Ectodermal cell (in vitro differentiated cells): Measurements from ENCODE around the gene CATSPERD.

Source experiments
- H3K27ac ChIP-seq: 2 replicates; pipeline ENCODE4 v1.7.0; 2013; ENCODE audit warnings: mild to moderate bottlenecking, low read depth, low read length; ENCODE audit not compliant: insufficient read depth, poor library complexity, severe bottlenecking
- H3K27me3 ChIP-seq: 2 replicates; pipeline ENCODE4 v1.7.0; 2013; ENCODE audit warnings: mild to moderate bottlenecking, low read length; ENCODE audit not compliant: insufficient read depth, control insufficient read depth, poor library complexity, severe bottlenecking
- H3K36me3 ChIP-seq: one replicate; pipeline ENCODE4 v1.7.0; 2013; ENCODE audit warnings: low read length; ENCODE audit not compliant: control insufficient read depth, insufficient read depth
- H3K4me1 ChIP-seq: one replicate; pipeline ENCODE4 v1.7.0; 2013; ENCODE audit warnings: low read length; ENCODE audit not compliant: control insufficient read depth, insufficient read depth
- H3K4me3 ChIP-seq: 2 replicates; pipeline ENCODE4 v1.7.0; 2013; ENCODE audit warnings: low read depth, low read length, control low read depth; ENCODE audit not compliant: insufficient read depth
- H3K9me3 ChIP-seq: 2 replicates; pipeline ENCODE4 v1.7.0; 2013; ENCODE audit warnings: mild to moderate bottlenecking, low read length, moderate library complexity; ENCODE audit not compliant: control insufficient read depth
- WGBS, 2 experiments: methylation state at CpG; one replicate each; pipeline ENCODE4 v1.1.7; 2013; ENCODE audit warnings: missing lambda C conversion rate in 2 of 2; 5-methylcytosine and 5-hydroxymethylcytosine counted together

Gene CATSPERD

DNA sequence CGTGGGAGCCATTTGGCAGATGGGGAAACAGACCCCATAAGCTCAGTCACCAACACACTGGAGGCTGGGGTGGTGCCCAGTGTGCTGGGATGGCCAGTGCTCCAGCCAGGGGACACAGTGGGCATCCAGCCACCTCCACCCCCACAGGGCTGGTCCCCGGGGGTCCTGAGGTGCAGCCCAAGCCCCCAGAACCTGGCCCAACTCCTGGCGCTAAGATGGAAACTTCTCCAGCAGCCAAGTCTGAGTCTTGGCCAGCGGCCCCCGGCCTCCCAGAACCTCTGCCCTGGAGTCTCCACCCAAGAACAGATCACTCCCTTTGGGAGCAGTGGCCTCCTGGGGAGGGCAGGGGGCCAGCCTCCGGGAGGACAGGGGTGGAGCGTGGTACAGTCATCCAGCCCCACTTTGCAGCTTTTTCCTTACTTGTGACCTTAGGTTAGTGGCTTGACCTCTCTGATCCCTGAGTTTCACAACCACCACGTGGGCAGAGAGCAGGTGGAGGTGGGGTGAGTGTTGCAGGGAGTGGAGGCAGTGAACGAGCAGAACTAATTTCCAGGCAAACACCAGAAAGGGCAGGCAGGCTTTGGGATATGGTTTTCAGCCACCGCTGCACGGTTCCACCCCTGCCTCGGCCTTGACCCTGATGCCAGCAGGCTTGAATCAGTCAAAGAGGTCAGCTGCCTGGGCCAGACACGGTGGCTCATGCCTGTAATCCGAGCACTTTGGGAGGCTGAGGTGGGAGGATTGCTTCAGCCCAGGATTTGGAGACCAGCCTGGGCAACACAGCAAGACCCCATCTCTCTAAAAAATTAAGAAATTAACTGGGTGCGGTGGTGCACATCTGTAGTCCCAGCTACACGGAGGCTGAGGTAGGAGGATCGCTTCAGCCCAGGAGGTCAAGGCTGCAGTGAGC lies 80.2 kb downstream of the CATSPERD start:
- no peak overlapping the region for H3K27ac ChIP-seq
- H3K27me3 ChIP-seq = peaks cover 20% of the 10 kb centered on the region
- H3K4me1 ChIP-seq = no peaks in the 10 kb centered on the region
- H3K4me3 ChIP-seq = no peak overlapping the region
- H3K9me3 ChIP-seq = no peaks in the 10 kb centered on the region
- no peaks in the 10 kb centered on the region for H3K36me3 ChIP-seq
- 87 to 89% methylated on average over 17 of the region's 17 CpGs for WGBS, 2 experiments

DNA sequence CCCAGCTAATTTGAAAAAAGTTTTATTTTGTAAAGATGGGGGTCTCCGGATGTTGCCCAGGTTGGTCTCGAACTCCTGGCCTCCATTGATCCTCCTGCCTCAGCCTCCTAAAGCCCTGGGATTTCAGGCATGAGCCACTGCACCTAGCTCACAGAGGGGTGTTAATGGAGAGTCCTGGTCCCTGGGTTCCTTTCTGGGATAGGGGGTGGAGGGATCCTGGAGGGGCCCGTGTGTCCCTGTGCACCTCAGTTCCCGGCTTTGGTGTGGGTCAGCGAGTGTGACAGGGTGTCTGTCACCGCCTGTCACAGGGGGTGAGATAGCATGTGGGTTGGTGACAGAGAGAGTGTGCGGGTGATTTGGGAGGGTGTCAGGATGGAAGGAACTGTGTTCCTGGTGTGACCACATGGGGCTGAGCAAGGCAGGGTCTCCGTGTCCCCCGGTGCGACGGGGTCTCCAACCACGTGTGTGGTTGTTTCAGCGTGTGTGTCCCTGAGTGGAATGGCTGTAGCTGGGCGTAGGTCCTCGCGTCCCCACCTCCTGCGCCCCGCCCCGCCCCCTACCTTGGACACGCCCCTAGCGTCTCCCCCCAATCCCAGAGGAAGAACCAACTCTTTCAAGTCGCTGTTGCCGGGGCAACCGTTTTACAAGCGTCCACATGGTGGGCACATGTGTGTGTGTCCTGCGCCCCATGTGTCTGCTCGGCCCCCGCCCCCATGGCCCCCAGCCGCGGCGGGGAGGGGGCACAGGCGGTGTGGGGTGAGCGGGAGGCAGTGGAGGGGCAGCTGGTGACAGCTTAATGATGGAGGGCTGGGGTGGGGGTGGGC lies 81.6 kb downstream of the CATSPERD start:
- no peak overlapping the region for H3K27ac ChIP-seq
- no peak overlapping the region for H3K4me3 ChIP-seq
- 28 to 31% methylated on average over 33 of the region's 33 CpGs for WGBS, 2 experiments
- H3K27me3 ChIP-seq = peaks cover 25% of the 10 kb centered on the region
- H3K4me1 ChIP-seq = peaks cover 8% of the 10 kb centered on the region
- H3K9me3 ChIP-seq = no peaks in the 10 kb centered on the region
- H3K36me3 ChIP-seq = no peaks in the 10 kb centered on the region

DNA sequence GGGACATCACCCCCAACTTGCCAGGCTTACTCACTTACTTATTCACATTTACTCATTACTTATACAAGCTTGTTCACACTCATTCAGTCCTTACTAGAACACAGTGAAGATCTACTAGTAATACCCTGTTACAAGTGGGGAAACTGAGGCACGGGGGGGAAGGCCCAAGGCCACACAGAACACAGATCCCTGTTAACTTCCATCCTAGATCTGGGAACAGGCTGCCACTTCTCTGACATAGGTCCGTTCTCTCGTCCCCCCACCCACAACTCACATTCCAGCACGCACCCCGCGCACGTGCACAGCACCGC lies 83.0 kb downstream of the CATSPERD start:
- Histone ChIP-seq H3K4me3 (peak overlapping the region; percentile 27), H3K27me3 (peaks cover 25% of the 10 kb centered on the region), H3K36me3 (no peaks in the 10 kb centered on the region), H3K9me3 (no peaks in the 10 kb centered on the region), H3K4me1 (peaks cover 8% of the 10 kb centered on the region), H3K27ac (no peak overlapping the region)
- 26 to 29% methylated on average over 8 of the region's 8 CpGs for WGBS, 2 experiments

DNA sequence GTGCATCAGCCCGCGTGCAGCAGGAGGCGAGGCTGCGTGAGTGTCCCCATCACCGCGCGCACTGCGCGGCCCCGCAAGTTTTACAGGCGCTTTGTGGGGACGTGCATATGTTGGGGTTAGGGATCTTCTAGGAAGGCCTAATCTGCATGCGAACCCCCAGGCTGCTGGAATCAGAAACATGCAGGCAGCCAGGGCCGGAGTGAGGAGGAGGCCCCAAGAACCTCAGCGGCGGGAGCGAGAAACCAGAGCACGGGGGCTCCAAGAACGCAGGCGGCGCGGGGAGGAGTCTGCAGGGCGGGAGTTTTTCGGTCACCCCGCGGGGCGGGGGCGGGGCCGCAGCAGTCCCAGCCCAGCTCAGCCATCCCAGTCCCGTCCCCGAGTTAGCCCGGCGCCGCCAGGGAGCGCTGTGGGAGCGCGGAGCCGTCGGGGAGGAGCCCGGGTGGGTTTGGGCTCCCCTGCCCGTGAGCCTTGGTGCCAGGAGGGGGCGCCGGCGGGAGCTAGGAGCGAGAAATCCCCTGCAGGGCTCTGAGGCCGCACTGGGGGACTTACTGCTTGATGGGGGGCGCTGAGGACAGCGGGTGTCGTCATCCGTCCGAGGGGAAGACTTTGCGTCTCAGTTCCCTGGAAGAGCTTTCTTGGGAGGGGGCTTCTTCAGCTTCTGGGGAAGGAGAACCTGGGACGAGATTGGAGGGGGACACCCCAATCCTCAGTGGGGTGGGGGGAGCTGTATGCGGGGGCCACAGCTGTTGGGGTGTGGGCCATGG lies 83.5 kb downstream of the CATSPERD start:
- H3K27ac ChIP-seq = no peak overlapping the region
- peaks cover 25% of the 10 kb centered on the region for H3K27me3 ChIP-seq
- H3K4me3 ChIP-seq = peak overlapping the region; percentile 27
- H3K36me3 ChIP-seq = no peaks in the 10 kb centered on the region
- H3K9me3 ChIP-seq = no peaks in the 10 kb centered on the region
- peaks cover 8% of the 10 kb centered on the region for H3K4me1 ChIP-seq
- WGBS, 2 experiments = 4 to 5% methylated on average over 54 of the region's 54 CpGs

DNA sequence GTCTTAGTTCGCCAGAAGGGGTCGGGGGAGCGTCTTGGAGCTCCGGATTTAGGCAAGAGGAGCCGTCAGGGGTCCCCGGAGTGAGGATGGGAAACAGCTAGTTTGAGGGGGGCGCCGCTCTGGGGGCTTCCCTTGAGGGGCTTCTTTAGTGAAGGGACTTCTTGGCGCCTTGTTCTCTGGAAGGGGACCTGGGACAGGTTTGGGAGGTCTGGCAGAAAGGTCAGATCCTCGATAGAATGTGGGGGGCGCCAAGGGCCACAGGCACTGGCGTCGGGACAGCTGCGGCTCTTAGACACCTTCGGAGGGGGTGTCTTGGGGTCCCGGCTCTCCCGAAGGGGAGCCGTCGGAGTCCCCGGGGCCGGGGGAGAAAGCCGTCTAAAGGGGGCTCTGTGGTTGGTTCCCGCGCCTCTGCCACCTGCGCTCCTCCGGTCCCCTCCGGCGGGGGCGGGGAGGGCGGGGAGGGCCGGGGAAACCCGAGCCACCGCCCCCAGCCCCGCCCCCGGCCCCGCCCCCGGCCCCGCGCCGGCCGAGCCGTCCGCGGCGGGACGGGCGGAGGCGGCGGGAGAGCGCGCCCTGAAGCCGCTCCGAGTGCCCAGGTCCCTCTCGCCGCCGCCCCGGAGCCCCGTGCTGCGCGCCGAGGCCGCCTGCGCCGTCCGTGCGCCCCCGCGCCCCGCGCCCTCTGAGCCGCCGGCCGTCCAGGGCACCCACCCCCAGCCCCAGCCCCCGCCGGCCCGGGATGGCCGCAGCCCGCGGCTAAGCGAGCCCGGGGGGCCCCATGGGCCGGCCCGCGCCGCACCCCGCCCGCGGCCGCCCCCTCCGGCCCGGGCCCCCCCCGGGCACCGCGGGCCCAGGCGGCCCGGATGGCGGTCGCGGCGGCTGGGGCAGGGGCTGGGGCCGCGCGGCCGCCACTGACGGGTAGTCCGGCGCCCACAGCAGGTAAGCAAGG lies 84.4 kb downstream of the CATSPERD start, which contains the start of gene NRTN:
TSS of gene NRTN (plus strand) at position 552 of the 946 bp plus-strand sequence. CDS start 19,099 bp downstream, outside the sequence.
- Histone ChIP-seq H3K4me1 (peaks cover 8% of the 10 kb centered on the region), H3K4me3 (peak within 1 kb of the TSS; percentile 40), H3K27me3 (peaks cover 25% of the 10 kb centered on the region), H3K27ac (no peak within 1 kb of the TSS), H3K36me3 (no peaks in the 10 kb centered on the region), H3K9me3 (no peaks in the 10 kb centered on the region)
- WGBS, 2 experiments = 3% methylated on average over 106 of the region's 107 CpGs

DNA sequence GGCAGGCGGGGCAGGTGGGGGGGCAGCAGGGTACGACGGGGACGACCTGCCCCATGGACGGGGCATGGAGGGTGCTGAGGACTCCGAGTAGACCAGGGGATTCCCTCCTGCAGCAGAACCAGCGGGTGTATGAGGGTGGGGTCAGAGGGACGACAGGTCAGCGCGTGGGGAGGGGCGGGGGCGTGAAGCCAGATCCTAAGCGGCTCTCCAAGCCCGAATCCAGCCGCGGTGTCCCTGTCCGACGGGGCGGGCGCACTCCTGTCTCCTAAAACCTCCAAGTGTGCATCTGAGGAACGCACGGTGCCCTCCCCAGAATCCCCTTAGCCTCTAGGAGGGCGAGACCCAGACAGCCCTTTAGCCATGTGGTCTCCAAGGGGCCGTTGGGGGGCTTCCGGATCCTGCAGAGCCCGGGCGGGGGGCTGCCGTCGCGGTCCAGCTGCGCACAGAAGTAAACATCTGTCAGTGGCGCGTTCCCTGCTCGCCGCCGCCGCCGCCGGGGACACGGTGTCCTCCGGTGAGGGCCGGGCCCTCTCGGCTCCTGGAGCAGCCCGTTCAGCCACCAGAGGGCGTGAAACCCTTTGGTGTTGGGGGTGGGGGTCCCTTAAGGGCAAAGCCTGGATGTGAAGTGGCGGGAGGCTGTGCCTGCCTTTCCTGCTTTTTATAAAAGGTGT lies 85.2 kb downstream of the CATSPERD start:
- 1 to 2% methylated on average over 46 of the region's 46 CpGs for WGBS, 2 experiments
- no peaks in the 10 kb centered on the region for H3K36me3 ChIP-seq
- peaks cover 25% of the 10 kb centered on the region for H3K27me3 ChIP-seq
- peaks cover 8% of the 10 kb centered on the region for H3K4me1 ChIP-seq
- H3K27ac ChIP-seq = no peak overlapping the region
- H3K9me3 ChIP-seq = no peaks in the 10 kb centered on the region
- peak overlapping the region; percentile 40 for H3K4me3 ChIP-seq

DNA sequence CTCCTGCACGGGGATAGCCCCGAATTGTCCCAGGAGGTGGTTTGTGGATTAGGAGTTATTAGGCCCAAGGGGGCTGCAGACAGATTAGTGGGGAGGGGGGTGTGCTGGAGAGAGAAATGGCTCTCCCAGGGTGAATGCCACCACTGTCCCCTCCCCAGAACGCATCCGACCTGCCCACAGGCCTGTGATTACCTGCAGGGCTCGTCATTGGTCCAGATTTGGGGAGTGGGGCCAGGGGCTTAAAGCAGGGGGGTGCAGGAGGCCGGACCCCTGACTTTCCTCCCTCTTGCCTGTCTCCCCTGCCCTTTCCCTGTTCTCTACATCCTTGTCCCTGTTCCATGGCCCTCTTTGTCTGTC lies 85.7 kb downstream of the CATSPERD start:
- Histone ChIP-seq H3K27me3 (peaks cover 25% of the 10 kb centered on the region), H3K9me3 (no peaks in the 10 kb centered on the region), H3K4me3 (peak overlapping the region; percentile 40), H3K4me1 (peaks cover 8% of the 10 kb centered on the region), H3K36me3 (no peaks in the 10 kb centered on the region), H3K27ac (no peak overlapping the region)
- WGBS, 2 experiments = 21 to 26% methylated on average over 6 of the region's 6 CpGs

DNA sequence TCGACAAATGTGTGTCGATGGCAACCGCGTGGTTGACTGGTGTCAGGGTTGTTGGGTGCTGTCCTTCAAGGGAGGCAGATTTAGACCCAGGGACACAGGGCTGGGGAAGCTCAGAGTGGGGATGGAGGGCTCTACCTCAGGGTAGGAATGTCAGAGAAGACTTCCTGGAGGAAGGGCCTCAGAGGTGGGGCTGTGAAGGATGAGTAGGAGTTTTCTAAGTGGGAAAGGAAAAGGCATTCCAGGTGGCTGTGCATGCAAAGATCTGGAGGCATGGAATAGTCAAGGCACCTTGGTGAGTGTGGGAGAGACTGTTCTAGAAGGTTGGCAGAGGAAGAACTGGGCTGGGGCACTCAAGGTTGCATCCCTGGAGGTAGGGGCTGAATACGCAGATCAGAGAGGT lies 86.5 kb downstream of the CATSPERD start:
- no peak overlapping the region for H3K4me3 ChIP-seq
- H3K27me3 ChIP-seq = peaks cover 24% of the 10 kb centered on the region
- no peaks in the 10 kb centered on the region for H3K36me3 ChIP-seq
- 92% methylated on average over 5 of the region's 5 CpGs for WGBS, 2 experiments
- peaks cover 8% of the 10 kb centered on the region for H3K4me1 ChIP-seq
- no peak overlapping the region for H3K27ac ChIP-seq
- H3K9me3 ChIP-seq = no peaks in the 10 kb centered on the region
